ENCODE measurements around the gene SRC.
"Not testable (repeated sequence)": the region's sequence is repeated elsewhere in the genome, so short reads cannot be mapped to it uniquely, and the experiment has no call there.

SRC gene

GRCh38 chr20:37363221-37364012, 17.5 kb downstream of the SRC start:
- no peak for DNase-seq (ENCODE audit: low read depth in 2 of 2)

GRCh38 chr20:37364013-37364926, 18.3 kb downstream of the SRC start:
- no peak for DNase-seq (ENCODE audit: low read depth in 2 of 2)

GRCh38 chr20:37364927-37365272, 19.0 kb downstream of the SRC start:
- DNase-seq (ENCODE audit: low read depth in 2 of 2): no peak

GRCh38 chr20:37365760-37366638, 20.1 kb downstream of the SRC start:
- DNase-seq (ENCODE audit: low read depth in 2 of 2): no peak

DNA sequence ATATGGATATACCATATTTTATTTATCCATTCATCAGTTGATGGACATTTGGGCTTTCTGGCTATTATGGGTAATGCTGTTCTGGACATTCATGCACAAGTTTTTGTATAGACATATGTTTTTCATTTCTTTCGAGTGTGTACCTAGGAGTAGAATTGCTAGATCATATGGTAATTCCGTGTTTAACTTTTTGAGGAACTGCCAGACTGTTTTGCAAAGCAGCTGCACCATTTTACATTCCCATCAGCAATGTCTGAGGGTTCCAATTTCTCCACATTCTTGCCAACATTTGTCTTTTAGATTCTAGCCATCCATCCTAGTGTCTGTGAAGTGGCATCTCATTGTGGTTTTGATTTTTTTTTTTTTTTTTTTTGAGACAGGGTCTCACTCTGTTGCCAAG, 20.8 kb downstream of the SRC start:
- DNase-seq (ENCODE audit: low read depth in 2 of 2): no peak

DNA sequence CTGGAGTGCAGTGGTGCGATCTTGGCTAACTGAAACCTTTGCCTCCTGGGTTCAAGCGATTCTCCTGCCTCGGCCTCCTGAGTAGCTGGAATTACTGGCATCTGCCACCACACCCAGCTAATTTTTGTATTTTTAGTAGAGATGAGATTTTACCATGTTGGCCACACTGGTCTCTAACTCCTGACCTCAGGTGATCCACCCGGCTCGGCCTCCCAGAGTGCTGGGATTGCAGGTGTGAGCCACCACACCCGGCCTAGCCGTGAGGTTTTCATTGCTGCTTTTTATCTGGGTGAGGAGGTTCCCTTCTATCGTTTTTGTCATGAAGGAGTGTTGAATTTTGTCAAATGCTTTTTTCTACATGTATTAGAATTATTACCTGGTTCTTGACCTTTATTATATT, 23.9 kb downstream of the SRC start:
- no peak for DNase-seq (ENCODE audit: low read depth in 2 of 2)

GRCh38 chr20:37371845-37372244, 25.9 kb downstream of the SRC start:
- not testable (repeated sequence) for DNase-seq (ENCODE audit: low read depth in 2 of 2)

- DNase-seq (ENCODE audit: low read depth in 2 of 2): no peak
These were observed 26.5 kb downstream of the SRC start for GRCh38 chr20:37372441-37372840.

- no peak for DNase-seq (ENCODE audit: low read depth in 2 of 2)
These were observed 27.2 kb downstream of the SRC start for GRCh38 chr20:37373020-37373598.

GRCh38 chr20:37375227-37375626, 29.3 kb downstream of the SRC start:
- no peak for DNase-seq (ENCODE audit: low read depth in 2 of 2)

DNA sequence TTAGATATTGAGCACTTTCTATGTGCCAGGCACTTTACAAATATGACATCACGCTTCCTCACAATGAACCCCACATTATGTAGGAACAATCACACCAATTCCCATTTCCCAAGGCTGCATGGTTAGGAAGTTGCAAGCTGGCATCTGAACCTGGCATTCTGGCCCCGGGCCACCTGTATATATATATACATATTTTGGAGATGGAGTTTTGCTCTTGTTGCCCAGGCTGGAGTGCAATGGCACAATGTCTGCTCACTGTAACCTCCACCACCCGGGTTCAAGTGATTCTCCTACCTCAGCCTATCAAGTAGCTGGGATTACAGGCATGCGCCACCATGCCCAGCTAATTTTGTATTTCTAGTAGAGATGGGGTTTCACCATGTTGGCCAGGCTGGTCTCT, 30.4 kb downstream of the SRC start:
- no peak for DNase-seq (ENCODE audit: low read depth in 2 of 2)

DNA sequence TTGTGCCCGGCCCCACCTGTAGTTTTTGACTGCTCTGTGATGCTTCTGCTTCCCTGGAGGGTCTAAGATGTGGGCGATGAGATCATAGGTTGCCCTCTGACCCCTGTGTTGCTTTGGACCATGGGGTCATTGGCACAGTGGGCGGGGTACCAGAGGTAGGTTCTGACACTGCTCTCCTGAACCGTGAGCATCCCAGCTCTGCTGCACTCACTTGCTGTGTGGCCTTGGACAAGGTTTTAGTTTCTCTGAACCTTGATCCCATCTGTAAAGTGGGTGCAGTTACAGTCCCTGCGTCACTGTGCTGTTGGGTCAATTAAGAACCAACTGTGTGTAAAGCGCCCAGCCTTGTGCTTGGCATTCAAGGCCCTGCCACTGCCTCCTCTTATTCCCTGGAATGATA, 30.9 kb downstream of the SRC start:
- no peak for DNase-seq (ENCODE audit: low read depth in 2 of 2)

- no peak for DNase-seq (ENCODE audit: low read depth in 2 of 2)
These were observed 31.6 kb downstream of the SRC start for GRCh38 chr20:37377346-37378081.

- DNase-seq (ENCODE audit: low read depth in 2 of 2): no peak
These were observed 32.5 kb downstream of the SRC start for GRCh38 chr20:37378420-37378784.

- DNase-seq (ENCODE audit: low read depth in 2 of 2): no peak
These were observed 33.1 kb downstream of the SRC start for GRCh38 chr20:37378785-37379598.

GRCh38 chr20:37379967-37380828, 34.3 kb downstream of the SRC start:
- DNase-seq (ENCODE audit: low read depth in 2 of 2): no peak

GRCh38 chr20:37380864-37381579, 35.1 kb downstream of the SRC start:
- no peak for DNase-seq (ENCODE audit: low read depth in 2 of 2)

GRCh38 chr20:37381621-37382471, 35.9 kb downstream of the SRC start:
- no peak for DNase-seq (ENCODE audit: low read depth in 2 of 2)

All from stimulated activated CD4-positive, alpha-beta T cell treated with anti-CD3 and anti-CD28 coated beads, Interleukin-1b, Interleukin-23, amount 100 ng/mL, for 1 hour (primary cell).